Activated B cell treated with CpG ODN at 0.5 μM for 24 hours (primary cell): ENCODE measurements around the gene IGLON5. TPM values are rescaled to one million over a fixed set of nuclear protein-coding genes. Genes with fewer than 3 reads are reported as not detected.

Experiments
- ATAC-seq: fragments of 200-7000 bp; cut with Tn5 transposase; one replicate; pipeline ENCODE4 v1.10.0; 2021; ENCODE audit warnings: low read depth, mild to moderate bottlenecking, moderate library complexity
- CTCF ChIA-PET: fragments of 350-600 bp; sonication (Branson Sonifier 250); formaldehyde crosslinking; loops from one replicate; lab custom pipeline; 2021; ENCODE audit warnings: antibody characterized with exemption; lab: Charles Lee
- POLR2A ChIA-PET: fragments of 350-600 bp; sonication (Branson Sonifier 250); formaldehyde crosslinking; loops from one replicate; lab custom pipeline; 2021; ENCODE audit warnings: antibody characterized with exemption; lab: Charles Lee
- DNase-seq: peaks from one replicate; pipeline ENCODE4 v3.0.0; 2022
- H3K27ac Mint-ChIP-seq: one replicate; pipeline ENCODE4 v1.8.0; 2020; ENCODE audit warnings: mixed read lengths
- H3K27me3 Mint-ChIP-seq: one replicate; pipeline ENCODE4 v1.8.0; 2021; ENCODE audit warnings: mixed read lengths
- H3K36me3 Mint-ChIP-seq: one replicate; pipeline ENCODE4 v1.8.0; 2021; ENCODE audit warnings: low read depth, mixed read lengths
- H3K4me1 Mint-ChIP-seq: one replicate; pipeline ENCODE4 v1.8.0; 2021; ENCODE audit warnings: mixed read lengths
- H3K4me3 Mint-ChIP-seq: one replicate; pipeline ENCODE4 v1.8.0; 2020; ENCODE audit warnings: mild to moderate bottlenecking, mixed read lengths
- H3K9me3 Mint-ChIP-seq: one replicate; pipeline ENCODE4 v1.8.0; 2020; ENCODE audit warnings: mixed read lengths
- intact Hi-C: fragments of 100-400 bp; cut with micrococcal nuclease; formaldehyde crosslinking; loops from one replicate; pipeline ENCODE4 v1.15.1; 2024
- total RNA-seq: library from RNA; stranded (reverse); gene quantifications from 2 replicates; pipeline ENCODE4 v1.2.3, GENCODE V29; 2022
- TF ChIP-seq, protein P1 (sequence below): fragments of 200-600 bp; IDR thresholded peaks from one replicate; pipeline ENCODE4 v1.8.0; 2022; ENCODE audit warnings: antibody characterized with exemption, mild to moderate bottlenecking

IGLON5 gene
- total RNA-seq, 1 donor from 2014 or later, result not detected

DNA sequence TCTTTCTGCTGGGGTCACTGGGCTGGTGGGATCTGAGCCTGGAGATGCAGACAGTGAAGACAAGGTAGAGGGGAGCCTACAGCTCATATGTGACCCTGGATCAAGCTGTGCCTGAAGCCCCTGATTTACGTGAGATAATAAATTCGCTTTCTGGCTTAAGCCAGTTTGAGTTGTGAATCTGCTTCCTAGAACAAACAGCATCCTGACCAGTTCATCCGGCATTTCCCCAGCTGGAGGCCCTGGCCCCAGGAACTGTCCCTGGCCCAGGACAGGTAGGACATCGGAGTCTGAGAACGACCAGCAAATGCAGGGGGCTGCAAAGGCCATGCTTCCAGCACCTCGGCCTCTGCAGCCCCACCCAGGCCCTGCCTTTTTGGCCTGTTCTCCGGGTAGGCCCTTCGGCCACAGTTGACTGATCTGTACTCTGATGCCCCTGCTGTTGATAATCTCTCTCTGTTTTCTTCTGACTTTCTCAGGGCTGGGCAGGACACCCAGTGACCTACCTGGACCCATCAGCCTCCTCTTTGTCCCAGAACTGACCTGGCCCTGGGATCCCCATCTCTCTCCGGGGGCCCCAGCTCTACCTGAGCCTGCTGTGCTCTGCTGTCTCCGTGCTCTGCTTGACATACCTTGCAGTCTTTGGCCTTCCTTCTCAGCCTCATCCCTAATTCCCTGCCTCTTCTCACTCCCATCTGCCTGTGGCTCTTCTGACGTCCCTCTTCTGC, 40.0 kb downstream of the IGLON5 start:
- DNase-seq, result no peak
- Mint-ChIP-seq H3K27ac (no peak overlapping the region), H3K4me1 (no peaks in the 10 kb centered on the region), H3K36me3 (peaks cover 50% of the 10 kb centered on the region), H3K4me3 (no peak overlapping the region), H3K9me3 (no peaks in the 10 kb centered on the region), H3K27me3 (no peaks in the 10 kb centered on the region)
- no peak for ATAC-seq
- ChIA-PET CTCF (interaction anchor here (1.1 kb wide), 1 partner anchor 12 kb away, joined by 3 read pairs; no protein-coding TSS in a partner anchor), POLR2A (no interaction called here)
- TF ChIP-seq, protein P1, sequence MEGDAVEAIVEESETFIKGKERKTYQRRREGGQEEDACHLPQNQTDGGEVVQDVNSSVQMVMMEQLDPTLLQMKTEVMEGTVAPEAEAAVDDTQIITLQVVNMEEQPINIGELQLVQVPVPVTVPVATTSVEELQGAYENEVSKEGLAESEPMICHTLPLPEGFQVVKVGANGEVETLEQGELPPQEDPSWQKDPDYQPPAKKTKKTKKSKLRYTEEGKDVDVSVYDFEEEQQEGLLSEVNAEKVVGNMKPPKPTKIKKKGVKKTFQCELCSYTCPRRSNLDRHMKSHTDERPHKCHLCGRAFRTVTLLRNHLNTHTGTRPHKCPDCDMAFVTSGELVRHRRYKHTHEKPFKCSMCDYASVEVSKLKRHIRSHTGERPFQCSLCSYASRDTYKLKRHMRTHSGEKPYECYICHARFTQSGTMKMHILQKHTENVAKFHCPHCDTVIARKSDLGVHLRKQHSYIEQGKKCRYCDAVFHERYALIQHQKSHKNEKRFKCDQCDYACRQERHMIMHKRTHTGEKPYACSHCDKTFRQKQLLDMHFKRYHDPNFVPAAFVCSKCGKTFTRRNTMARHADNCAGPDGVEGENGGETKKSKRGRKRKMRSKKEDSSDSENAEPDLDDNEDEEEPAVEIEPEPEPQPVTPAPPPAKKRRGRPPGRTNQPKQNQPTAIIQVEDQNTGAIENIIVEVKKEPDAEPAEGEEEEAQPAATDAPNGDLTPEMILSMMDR, result no peak
- intact Hi-C loops, result no loop called here

DNA sequence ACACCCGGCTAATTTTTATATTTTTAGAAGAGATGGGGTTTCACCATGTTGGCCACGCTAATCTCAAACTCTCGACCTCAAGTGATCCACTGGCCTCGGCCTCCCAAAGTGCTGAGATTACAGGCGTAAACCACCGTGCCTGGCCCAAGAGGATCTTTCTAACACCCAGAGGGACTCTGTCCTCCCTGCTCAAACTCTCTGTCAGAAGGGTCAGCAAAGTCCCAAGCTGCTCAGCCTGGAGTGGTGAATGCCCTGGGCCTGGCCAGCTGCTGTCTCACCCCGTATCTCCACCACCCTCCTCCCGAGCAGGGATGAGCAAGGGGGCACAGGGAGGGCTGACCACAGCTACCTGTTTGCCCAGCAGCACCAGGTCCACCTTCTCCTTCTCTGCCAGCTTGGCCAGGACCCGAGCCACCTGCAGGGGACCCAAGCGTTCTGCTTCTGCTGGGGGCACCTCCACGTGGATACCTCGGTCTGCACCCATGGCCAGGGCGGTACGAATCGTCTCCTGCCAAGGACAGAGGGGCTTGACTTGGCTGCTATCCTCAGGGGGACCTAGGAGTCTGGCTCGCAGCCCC, 41.4 kb downstream of the IGLON5 start:
- Mint-ChIP-seq H3K4me3 (no peak overlapping the region), H3K36me3 (peaks cover 36% of the 10 kb centered on the region), H3K9me3 (no peaks in the 10 kb centered on the region), H3K4me1 (peaks cover 1% of the 10 kb centered on the region), H3K27ac (no peak overlapping the region), H3K27me3 (no peaks in the 10 kb centered on the region)
- POLR2A ChIA-PET, result no interaction called here
- TF ChIP-seq, protein P1, result no peak
- intact Hi-C loops, result no loop called here
- CTCF ChIA-PET, result no interaction called here
- ATAC-seq (no peak), DNase-seq (no peak)

DNA sequence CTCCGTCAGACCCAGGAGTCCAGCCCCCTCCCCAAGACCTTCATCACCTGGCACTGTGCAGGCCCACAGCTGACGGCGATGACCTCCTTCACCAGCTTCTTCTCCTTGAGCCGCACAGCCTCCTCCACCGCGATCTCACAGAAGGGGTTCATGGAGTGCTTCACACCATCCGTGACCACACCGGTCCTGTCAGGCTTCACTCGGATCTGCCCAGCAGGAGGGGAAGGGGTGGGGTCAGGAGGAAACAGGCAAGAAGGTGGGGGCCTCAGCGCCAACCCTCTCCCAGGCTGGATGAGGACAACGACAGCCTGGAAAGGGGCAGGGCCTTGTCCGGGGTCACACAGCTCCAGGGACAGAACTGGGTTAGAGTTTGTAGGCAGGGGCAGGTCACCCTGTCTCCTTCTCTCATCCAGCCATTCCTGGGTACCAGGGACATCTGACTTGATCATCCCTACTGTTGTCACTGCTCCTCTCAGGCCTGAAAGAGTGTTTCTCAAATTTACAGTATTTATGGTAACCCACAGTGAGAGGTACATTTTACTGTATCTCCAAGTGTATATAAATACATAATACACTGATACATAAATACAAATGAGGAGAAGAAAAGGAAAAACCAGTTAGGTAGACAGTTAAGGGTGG, 42.8 kb downstream of the IGLON5 start:
- no peaks in the 10 kb centered on the region for H3K9me3 Mint-ChIP-seq
- ChIA-PET CTCF (no interaction called here), POLR2A (no interaction called here)
- TF ChIP-seq, protein P1, result no peak
- no peaks in the 10 kb centered on the region for H3K27me3 Mint-ChIP-seq
- peaks cover 33% of the 10 kb centered on the region for H3K36me3 Mint-ChIP-seq
- peaks cover 1% of the 10 kb centered on the region for H3K4me1 Mint-ChIP-seq
- ATAC-seq, result no peak
- no peak overlapping the region for H3K4me3 Mint-ChIP-seq
- H3K27ac Mint-ChIP-seq, result no peak overlapping the region
- intact Hi-C loops, result no loop called here
- DNase-seq, result no peak

DNA sequence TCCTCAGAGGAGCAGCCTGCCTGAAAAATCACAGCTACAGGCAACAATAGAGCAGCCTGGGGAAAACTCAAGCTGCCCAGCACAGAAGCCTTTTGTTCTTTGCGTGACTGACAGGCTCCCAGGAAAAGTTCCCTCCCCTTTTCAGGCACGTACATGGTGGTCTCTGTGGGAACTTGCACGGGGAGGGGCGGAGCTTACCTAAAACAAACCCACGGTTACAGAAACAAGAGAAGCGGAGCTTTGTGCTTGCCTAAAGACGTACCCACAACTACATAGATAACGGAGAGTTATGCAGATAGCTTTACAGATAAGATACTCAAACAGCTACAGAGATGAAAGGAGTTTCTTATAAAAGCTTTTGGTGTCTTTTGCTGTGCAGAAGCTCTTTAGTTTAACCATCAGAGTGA, 43.3 kb downstream of the IGLON5 start:
- no peak for DNase-seq
- TF ChIP-seq, protein P1, result no peak
- no peak overlapping the region for H3K4me3 Mint-ChIP-seq
- H3K9me3 Mint-ChIP-seq, result no peaks in the 10 kb centered on the region
- H3K36me3 Mint-ChIP-seq, result peaks cover 31% of the 10 kb centered on the region
- ChIA-PET POLR2A (no interaction called here), CTCF (no interaction called here)
- intact Hi-C loops, result no loop called here
- H3K4me1 Mint-ChIP-seq, result peaks cover 1% of the 10 kb centered on the region
- H3K27ac Mint-ChIP-seq, result no peak overlapping the region
- H3K27me3 Mint-ChIP-seq, result no peaks in the 10 kb centered on the region
- ATAC-seq, result no peak

DNA sequence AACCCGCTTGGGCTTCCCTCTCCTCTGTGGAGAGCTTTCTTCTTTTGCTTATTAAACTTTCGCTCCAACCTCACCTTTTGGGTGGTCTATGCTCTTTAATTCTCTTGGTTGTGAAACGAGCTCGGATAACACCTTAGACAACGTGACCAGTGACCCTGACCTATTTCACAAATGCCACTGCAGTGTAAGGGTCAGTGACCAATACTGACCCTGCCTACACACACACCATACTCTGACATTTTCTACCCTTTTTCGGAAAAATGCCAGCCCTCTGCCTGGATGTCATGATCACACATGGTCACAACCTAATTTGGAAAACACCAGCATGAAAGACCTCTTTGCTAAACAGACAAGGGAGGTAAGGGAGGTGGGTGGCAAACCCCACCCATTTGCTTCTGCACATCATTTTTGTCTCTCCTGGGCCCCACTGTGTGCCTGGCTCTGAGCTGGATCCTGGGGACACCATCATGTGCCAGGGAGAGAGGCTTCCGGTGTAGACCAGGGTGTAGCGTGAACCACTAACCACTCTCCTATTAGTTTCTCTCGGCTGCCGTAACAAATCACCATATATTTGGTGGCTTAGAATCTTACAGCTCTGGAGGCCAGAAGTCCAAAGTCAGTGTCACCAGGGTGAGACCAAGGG, 44.8 kb downstream of the IGLON5 start:
- TF ChIP-seq, protein P1, result no peak

More for the DNA sequence above, 44.8 kb downstream of the IGLON5 start:
- H3K4me1 Mint-ChIP-seq, result peaks cover 3% of the 10 kb centered on the region
- DNase-seq, result no peak
- H3K9me3 Mint-ChIP-seq, result no peaks in the 10 kb centered on the region
- peaks cover 17% of the 10 kb centered on the region for H3K36me3 Mint-ChIP-seq
- intact Hi-C loops, result no loop called here
- H3K27ac Mint-ChIP-seq, result no peak overlapping the region
- no peak overlapping the region for H3K4me3 Mint-ChIP-seq
- ChIA-PET CTCF (no interaction called here), POLR2A (no interaction called here)
- H3K27me3 Mint-ChIP-seq, result no peaks in the 10 kb centered on the region
- no peak for ATAC-seq
